Trophoblast cell (in vitro differentiated cells and primary cell): Measurements from ENCODE around the gene TEX14.

ENCODE experiments used
- DNase-seq, 2 donors: peaks; one replicate each; pipeline ENCODE4 v3.0.0-alpha.2; 2016
- H2AFZ ChIP-seq: 2 replicates; pipeline ENCODE4 v1.6.1; 2013; ENCODE audit warnings: low read length, moderate library complexity, mild to moderate bottlenecking; ENCODE audit not compliant: insufficient read depth, poor library complexity
- H2AK5ac ChIP-seq: 2 replicates; pipeline ENCODE4 v1.6.1; 2013; ENCODE audit warnings: mild to moderate bottlenecking, low read length
- H2BK120ac ChIP-seq: 2 replicates; pipeline ENCODE4 v1.6.1; 2013; ENCODE audit warnings: low read length, mild to moderate bottlenecking, moderate library complexity; ENCODE audit not compliant: insufficient read depth, poor library complexity
- H2BK12ac ChIP-seq: 2 replicates; pipeline ENCODE4 v1.6.1; 2013; ENCODE audit warnings: mild to moderate bottlenecking, low read length, moderate library complexity
- H2BK5ac ChIP-seq: 2 replicates; pipeline ENCODE4 v1.6.1; 2013; ENCODE audit warnings: low read length, low read depth, moderate library complexity, mild to moderate bottlenecking; ENCODE audit not compliant: poor library complexity
- H3K14ac ChIP-seq: 2 replicates; pipeline ENCODE4 v1.6.1; 2013; ENCODE audit warnings: mild to moderate bottlenecking, low read length
- H3K18ac ChIP-seq: 2 replicates; pipeline ENCODE4 v1.6.1; 2013; ENCODE audit warnings: mild to moderate bottlenecking, low read length
- H3K23ac ChIP-seq: 2 replicates; pipeline ENCODE4 v1.6.1; 2013; ENCODE audit warnings: low read length
- H3K27ac ChIP-seq: 2 replicates; pipeline ENCODE4 v1.5.1; 2013; ENCODE audit warnings: low read depth, mild to moderate bottlenecking, inconsistent platforms, low read length, moderate library complexity
- H3K27me3 ChIP-seq: 2 replicates; pipeline ENCODE4 v1.6.1; 2013; ENCODE audit warnings: inconsistent platforms, mild to moderate bottlenecking, low read length, moderate library complexity; ENCODE audit not compliant: insufficient read depth
- H3K36me3 ChIP-seq, 2 experiments: 1 replicate in 1 of 2; 2 replicates in 1 of 2; pipeline ENCODE4 v1.6.1; 2013; ENCODE audit warnings: low read length in 2 of 2, mild to moderate bottlenecking in 2 of 2, moderate library complexity in 1 of 2; ENCODE audit not compliant: insufficient read depth in 2 of 2, control insufficient read depth in 1 of 2
- H3K4ac ChIP-seq: 2 replicates; pipeline ENCODE4 v1.6.1; 2013; ENCODE audit warnings: low read depth, mild to moderate bottlenecking, low read length, moderate library complexity
- H3K4me1 ChIP-seq, 2 experiments: 1 replicate in 1 of 2; 2 replicates in 1 of 2; pipeline ENCODE4 v1.6.1; 2013; ENCODE audit warnings: low read length in 2 of 2, mild to moderate bottlenecking in 2 of 2, moderate library complexity in 1 of 2; ENCODE audit not compliant: insufficient read depth in 2 of 2, control insufficient read depth in 1 of 2
- H3K4me2 ChIP-seq: 2 replicates; pipeline ENCODE4 v1.6.1; 2013; ENCODE audit warnings: inconsistent platforms, mild to moderate bottlenecking, low read length, moderate library complexity
- H3K4me3 ChIP-seq: 2 replicates; pipeline ENCODE4 v1.5.1; 2013; ENCODE audit warnings: mild to moderate bottlenecking, low read depth, low read length, inconsistent platforms
- H3K79me1 ChIP-seq: one replicate; pipeline ENCODE4 v1.6.1; 2013; ENCODE audit warnings: low read length
- H3K79me2 ChIP-seq: 2 replicates; pipeline ENCODE4 v1.6.1; 2013; ENCODE audit warnings: low read length, mild to moderate bottlenecking; ENCODE audit not compliant: control insufficient read depth, insufficient read depth, poor library complexity
- H3K9ac ChIP-seq: 2 replicates; pipeline ENCODE4 v1.6.1; 2013; ENCODE audit warnings: mild to moderate bottlenecking, low read length
- H3K9me3 ChIP-seq: 2 replicates; pipeline ENCODE4 v1.6.1; 2013; ENCODE audit warnings: low read depth, mild to moderate bottlenecking, control low read depth, inconsistent platforms, low read length; ENCODE audit not compliant: insufficient read depth
- H4K12ac ChIP-seq: 2 replicates; pipeline ENCODE4 v1.6.1; 2013; ENCODE audit warnings: low read depth, mild to moderate bottlenecking, low read length, moderate library complexity
- H4K8ac ChIP-seq: 2 replicates; pipeline ENCODE4 v1.6.1; 2013; ENCODE audit warnings: low read depth, mild to moderate bottlenecking, low read length, moderate library complexity
- H4K91ac ChIP-seq: one replicate; pipeline ENCODE4 v1.6.1; 2013; ENCODE audit warnings: low read depth, mild to moderate bottlenecking, low read length, moderate library complexity
- WGBS: extraction: QIAGEN DNeasy Blood & Tissue Kit; methylation state at CpG from one replicate; pipeline ENCODE4 v1.1.7; 2013; ENCODE audit warnings: missing lambda C conversion rate; ENCODE audit not compliant: insufficient read length, insufficient coverage; ENCODE audit errors: extremely low coverage; 5-methylcytosine and 5-hydroxymethylcytosine counted together

Gene TEX14

GRCh38 chr17:58536542-58536941 is 155.3 kb downstream of the TEX14 start:
- H3K27ac ChIP-seq: no peak overlapping the region
- H4K12ac ChIP-seq: no peak overlapping the region
- no peaks in the 10 kb centered on the region for H3K36me3 ChIP-seq
- H3K79me1 ChIP-seq: no peaks in the 10 kb centered on the region
- DNase-seq: no peak
- no peak overlapping the region for H3K4ac ChIP-seq
- H2BK12ac ChIP-seq: no peak overlapping the region
- no peak overlapping the region for H3K4me2 ChIP-seq
- no peak overlapping the region for H4K91ac ChIP-seq
- no peak overlapping the region for H3K18ac ChIP-seq
- no peak overlapping the region for H3K23ac ChIP-seq
- H3K4me3 ChIP-seq: no peak overlapping the region
- H3K9me3 ChIP-seq: peaks cover 2% of the 10 kb centered on the region
- H3K14ac ChIP-seq: no peak overlapping the region
- H3K79me2 ChIP-seq: no peaks in the 10 kb centered on the region
- no peak overlapping the region for H2BK5ac ChIP-seq
- H3K4me1 ChIP-seq: peaks cover 9 to 25% of the 10 kb centered on the region in 2 experiments
- no CpG with 5 or more reads among the region's 3 CpGs for WGBS
- H3K27me3 ChIP-seq: peaks cover 4% of the 10 kb centered on the region
- H2AFZ ChIP-seq: no peak overlapping the region
- no peak overlapping the region for H3K9ac ChIP-seq
- H2AK5ac ChIP-seq: no peak overlapping the region
- no peak overlapping the region for H4K8ac ChIP-seq
- H2BK120ac ChIP-seq: no peak overlapping the region

GRCh38 chr17:58535431-58535830 is 156.4 kb downstream of the TEX14 start:
- H3K36me3 ChIP-seq: no peaks in the 10 kb centered on the region
- H2BK5ac ChIP-seq: no peak overlapping the region
- H3K27ac ChIP-seq: no peak overlapping the region
- H3K4me3 ChIP-seq: no peak overlapping the region
- H3K4ac ChIP-seq: no peak overlapping the region
- H3K9me3 ChIP-seq: peaks cover 2% of the 10 kb centered on the region
- H2AFZ ChIP-seq: peak overlapping the region; percentile 15
- peak in 1 of 2 donors; percentile 55 for DNase-seq
- no peak overlapping the region for H4K8ac ChIP-seq
- H3K79me1 ChIP-seq: no peaks in the 10 kb centered on the region
- no CpG with 5 or more reads among the region's 2 CpGs for WGBS
- no peak overlapping the region for H3K9ac ChIP-seq
- H3K27me3 ChIP-seq: peaks cover 16% of the 10 kb centered on the region
- no peak overlapping the region for H2BK12ac ChIP-seq
- no peak overlapping the region for H3K18ac ChIP-seq
- H2BK120ac ChIP-seq: no peak overlapping the region
- H3K14ac ChIP-seq: no peak overlapping the region
- H2AK5ac ChIP-seq: no peak overlapping the region
- H3K4me2 ChIP-seq: no peak overlapping the region
- peak overlapping the region; percentile 25 for H4K91ac ChIP-seq
- no peak overlapping the region for H3K23ac ChIP-seq
- H4K12ac ChIP-seq: no peak overlapping the region
- H3K79me2 ChIP-seq: no peaks in the 10 kb centered on the region
- H3K4me1 ChIP-seq: peaks cover 9 to 25% of the 10 kb centered on the region in 2 experiments

- Histone ChIP-seq H3K9me3 (peaks cover 2% of the 10 kb centered on the region), H3K14ac (no peak overlapping the region), H4K91ac (peak overlapping the region; percentile 25), H3K27me3 (peaks cover 16% of the 10 kb centered on the region), H2BK5ac (no peak overlapping the region), H4K8ac (no peak overlapping the region), H3K79me2 (no peaks in the 10 kb centered on the region), H2BK120ac (no peak overlapping the region), H3K4me1 (peaks cover 9 to 25% of the 10 kb centered on the region in 2 experiments), H3K4ac (no peak overlapping the region), H2AFZ (peak overlapping the region; percentile 15), H3K23ac (no peak overlapping the region), H3K4me2 (no peak overlapping the region), H3K18ac (no peak overlapping the region), H3K9ac (no peak overlapping the region), H2BK12ac (no peak overlapping the region), H4K12ac (no peak overlapping the region), H3K36me3 (no peaks in the 10 kb centered on the region), H3K79me1 (no peaks in the 10 kb centered on the region), H3K27ac (no peak overlapping the region), H2AK5ac (no peak overlapping the region), H3K4me3 (no peak overlapping the region)
- no CpG with 5 or more reads among the region's 4 CpGs for WGBS
- peak; percentile 30 to 69 for DNase-seq
These were observed 156.9 kb downstream of the TEX14 start for GRCh38 chr17:58534901-58535421.

- no peaks in the 10 kb centered on the region for H3K79me2 ChIP-seq
These were observed 157.5 kb downstream of the TEX14 start for GRCh38 chr17:58534331-58534730.

More at GRCh38 chr17:58534331-58534730, 157.5 kb downstream of the TEX14 start:
- H2BK5ac ChIP-seq: no peak overlapping the region
- H4K91ac ChIP-seq: no peak overlapping the region
- H3K9me3 ChIP-seq: peaks cover 2% of the 10 kb centered on the region
- no peak overlapping the region for H3K4me2 ChIP-seq
- no peak overlapping the region for H2BK12ac ChIP-seq
- no peak overlapping the region for H3K9ac ChIP-seq
- no peak for DNase-seq
- no peak overlapping the region for H3K4me3 ChIP-seq
- no peak overlapping the region for H3K27ac ChIP-seq
- H3K27me3 ChIP-seq: peaks cover 16% of the 10 kb centered on the region
- no peak overlapping the region for H2AFZ ChIP-seq
- H3K4me1 ChIP-seq: peaks cover 9 to 25% of the 10 kb centered on the region in 2 experiments
- WGBS: no CpG with 5 or more reads among the region's 3 CpGs
- no peak overlapping the region for H3K4ac ChIP-seq
- H4K8ac ChIP-seq: no peak overlapping the region
- no peak overlapping the region for H3K14ac ChIP-seq
- no peak overlapping the region for H3K18ac ChIP-seq
- no peaks in the 10 kb centered on the region for H3K79me1 ChIP-seq
- no peak overlapping the region for H3K23ac ChIP-seq
- no peak overlapping the region for H4K12ac ChIP-seq
- no peak overlapping the region for H2AK5ac ChIP-seq
- no peaks in the 10 kb centered on the region for H3K36me3 ChIP-seq
- H2BK120ac ChIP-seq: no peak overlapping the region
